ENCODE data around the gene HCK.

The HCK gene

GRCh38 chr20:32141465-32141980, 89.5 kb downstream of the HCK start:
- no peak overlapping the region for H3K4me3 ChIP-seq (replicated peaks in 1 of 2; ENCODE audit: low read depth in 2 of 2, low read length in 2 of 2)
- DNase-seq (ENCODE audit: low read depth in 2 of 2) = no peak
- TF ChIP-seq, protein P1, sequence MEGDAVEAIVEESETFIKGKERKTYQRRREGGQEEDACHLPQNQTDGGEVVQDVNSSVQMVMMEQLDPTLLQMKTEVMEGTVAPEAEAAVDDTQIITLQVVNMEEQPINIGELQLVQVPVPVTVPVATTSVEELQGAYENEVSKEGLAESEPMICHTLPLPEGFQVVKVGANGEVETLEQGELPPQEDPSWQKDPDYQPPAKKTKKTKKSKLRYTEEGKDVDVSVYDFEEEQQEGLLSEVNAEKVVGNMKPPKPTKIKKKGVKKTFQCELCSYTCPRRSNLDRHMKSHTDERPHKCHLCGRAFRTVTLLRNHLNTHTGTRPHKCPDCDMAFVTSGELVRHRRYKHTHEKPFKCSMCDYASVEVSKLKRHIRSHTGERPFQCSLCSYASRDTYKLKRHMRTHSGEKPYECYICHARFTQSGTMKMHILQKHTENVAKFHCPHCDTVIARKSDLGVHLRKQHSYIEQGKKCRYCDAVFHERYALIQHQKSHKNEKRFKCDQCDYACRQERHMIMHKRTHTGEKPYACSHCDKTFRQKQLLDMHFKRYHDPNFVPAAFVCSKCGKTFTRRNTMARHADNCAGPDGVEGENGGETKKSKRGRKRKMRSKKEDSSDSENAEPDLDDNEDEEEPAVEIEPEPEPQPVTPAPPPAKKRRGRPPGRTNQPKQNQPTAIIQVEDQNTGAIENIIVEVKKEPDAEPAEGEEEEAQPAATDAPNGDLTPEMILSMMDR (IDR thresholded peaks at IDR 0.05; ENCODE audit: low read depth, low read length) = no peak

DNA sequence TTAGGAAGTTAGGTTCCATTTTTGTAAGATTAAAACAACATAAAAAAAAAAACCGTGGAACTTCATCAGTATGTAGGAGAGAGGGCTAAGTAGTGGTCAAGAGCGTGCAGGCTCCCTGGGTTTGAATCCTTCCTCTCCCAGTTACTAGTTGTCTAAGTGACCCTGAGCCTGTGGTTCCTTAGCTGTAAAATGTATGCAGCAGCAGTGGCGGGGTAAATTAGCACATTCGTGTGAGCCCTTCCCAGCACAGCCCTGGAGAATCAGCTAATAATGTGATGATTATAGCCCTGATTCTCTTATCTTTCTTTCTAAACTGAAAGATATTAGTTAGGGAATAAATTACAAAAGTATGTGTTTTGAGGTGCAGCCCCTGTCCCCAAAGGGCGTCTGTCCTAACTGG, 90.0 kb downstream of the HCK start:
- TF ChIP-seq, protein P1 (IDR thresholded peaks at IDR 0.05; ENCODE audit: low read depth, low read length) = no peak
- DNase-seq (ENCODE audit: low read depth in 2 of 2) = no peak
- no peak overlapping the region for H3K4me3 ChIP-seq (replicated peaks in 1 of 2; ENCODE audit: low read depth in 2 of 2, low read length in 2 of 2)

DNA sequence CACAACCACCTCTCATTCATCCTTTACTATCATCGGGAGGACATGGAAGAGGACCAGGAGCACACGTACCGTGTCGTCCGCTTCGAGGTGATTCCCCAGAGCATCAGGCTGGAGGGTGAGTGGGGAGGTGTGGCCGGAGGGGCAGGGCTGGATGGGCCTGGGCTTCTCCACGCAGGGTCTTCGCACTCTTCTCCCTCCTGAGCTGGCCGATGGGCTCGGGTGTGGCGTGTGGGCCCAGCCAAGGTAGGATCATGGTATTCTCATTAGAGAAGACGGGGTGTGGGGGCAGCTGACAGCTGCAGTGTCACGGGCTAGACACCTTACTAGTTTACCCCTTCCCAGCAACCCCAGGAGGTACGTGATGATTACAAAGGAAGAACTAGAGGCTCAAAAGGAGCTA, 90.9 kb downstream of the HCK start:
- no peak for DNase-seq (ENCODE audit: low read depth in 2 of 2)
- no peak overlapping the region for H3K4me3 ChIP-seq (replicated peaks in 1 of 2; ENCODE audit: low read depth in 2 of 2, low read length in 2 of 2)
- TF ChIP-seq, protein P1 (IDR thresholded peaks at IDR 0.05; ENCODE audit: low read depth, low read length) = no peak

- no peak overlapping the region for H3K4me3 ChIP-seq (replicated peaks in 1 of 2; ENCODE audit: low read depth in 2 of 2, low read length in 2 of 2)
- TF ChIP-seq, protein P1 (IDR thresholded peaks at IDR 0.05; ENCODE audit: low read depth, low read length) = no peak
- DNase-seq (ENCODE audit: low read depth in 2 of 2) = no peak
Observed at GRCh38 chr20:32144898-32145662, 93.0 kb downstream of the HCK start.

- no peak overlapping the region for H3K4me3 ChIP-seq (replicated peaks in 1 of 2; ENCODE audit: low read depth in 2 of 2, low read length in 2 of 2)
- DNase-seq (ENCODE audit: low read depth in 2 of 2) = no peak
- TF ChIP-seq, protein P1 (IDR thresholded peaks at IDR 0.05; ENCODE audit: low read depth, low read length) = no peak
Observed at GRCh38 chr20:32149566-32150170, 97.6 kb downstream of the HCK start.

DNA sequence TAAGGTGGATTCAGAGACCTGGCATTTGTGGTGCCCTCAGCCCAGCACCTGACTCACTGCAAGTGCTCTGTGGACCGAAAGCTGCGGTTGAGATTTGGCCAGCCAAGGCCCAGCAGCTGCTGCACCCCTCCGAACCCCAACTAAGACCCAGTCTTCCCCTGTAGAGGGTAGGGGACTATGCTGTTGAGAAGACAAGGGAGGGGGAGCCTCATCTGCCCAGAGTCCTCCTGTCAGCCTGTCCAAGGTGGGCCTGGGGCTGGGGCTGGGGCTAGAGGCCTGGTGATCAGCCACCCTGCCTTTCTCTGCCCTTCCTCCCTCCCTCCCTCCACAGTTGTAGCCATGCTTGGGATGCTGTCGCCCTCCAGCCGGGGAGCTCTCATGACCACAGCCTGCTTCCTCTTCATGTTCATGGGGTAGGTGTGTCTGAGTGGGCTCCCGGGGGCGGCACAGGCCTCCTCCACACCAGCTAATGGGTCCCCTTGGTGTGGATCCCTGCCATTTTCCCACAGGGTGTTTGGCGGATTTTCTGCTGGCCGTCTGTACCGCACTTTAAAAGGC, 98.3 kb downstream of the HCK start:
- DNase-seq (ENCODE audit: low read depth in 2 of 2) = no peak
- no peak overlapping the region for H3K4me3 ChIP-seq (replicated peaks in 1 of 2; ENCODE audit: low read depth in 2 of 2, low read length in 2 of 2)
- TF ChIP-seq, protein P1 (IDR thresholded peaks at IDR 0.05; ENCODE audit: low read depth, low read length) = no peak
